HepG2 (cell line): ENCODE measurements around the gene SASS6. TPM values are rescaled to one million over a fixed set of nuclear protein-coding genes. Genes with fewer than 3 reads are reported as not detected.

Source experiments
- ELF1 ChIP-seq: sonication (generic); formaldehyde crosslinking; IDR thresholded peaks from 2 replicates; pipeline ENCODE4 v1.4.0; 2020; ENCODE audit warnings: missing genetic modification reagents
- FIP1L1 ChIP-seq: fragments of 200-400 bp; formaldehyde crosslinking; IDR thresholded peaks from 2 replicates; pipeline ENCODE4 v1.6.1; 2018; ENCODE audit warnings: low read depth, mild to moderate bottlenecking, low read length, moderate library complexity, borderline replicate concordance; ENCODE audit not compliant: insufficient read depth
- KAT7 ChIP-seq: IDR thresholded peaks from 2 replicates; pipeline ENCODE4 v1.6.1; 2018; ENCODE audit warnings: borderline replicate concordance, missing compliant biosample characterization
- LBX2 ChIP-seq: sonication (generic); formaldehyde crosslinking; IDR thresholded peaks from 2 replicates; pipeline ENCODE4 v1.5.0; 2020; ENCODE audit warnings: missing genetic modification reagents, mild to moderate bottlenecking, borderline replicate concordance
- MAZ ChIP-seq, 2 experiments: sonication (generic) in 1 of 2; formaldehyde crosslinking in 1 of 2; IDR thresholded peaks; 2 replicates each; pipeline versions ENCODE4 v1.5.0 to v1.6.1; 2012 to 2020; ENCODE audit warnings: low read depth in 2 of 2, mild to moderate bottlenecking in 2 of 2, borderline replicate concordance in 1 of 2, improper control_type of control experiment in 1 of 2, low read length in 1 of 2, missing genetic modification reagents in 1 of 2, moderate library complexity in 1 of 2
- NFRKB ChIP-seq: fragments of 450-650 bp; IDR thresholded peaks from 2 replicates; pipeline ENCODE4 v1.6.1; 2017
- SYNCRIP ChIP-seq: fragments of 200-400 bp; formaldehyde crosslinking; IDR thresholded peaks from 2 replicates; pipeline ENCODE4 v1.6.1; 2018; ENCODE audit warnings: mild to moderate bottlenecking, low read depth, low read length; ENCODE audit not compliant: insufficient read depth
- TFE3 ChIP-seq: IDR thresholded peaks from 2 replicates; pipeline ENCODE4 v1.6.1; 2016
- ZMYM2 ChIP-seq: sonication (generic); formaldehyde crosslinking; IDR thresholded peaks from 2 replicates; pipeline ENCODE4 v1.8.0; 2022; ENCODE audit warnings: mild to moderate bottlenecking, missing genetic modification reagents
- ZNF329 ChIP-seq: sonication (generic); formaldehyde crosslinking; IDR thresholded peaks from 2 replicates; pipeline ENCODE4 v1.9.0; 2021; ENCODE audit warnings: low read depth, mild to moderate bottlenecking, missing genetic modification reagents
- ZNF331 ChIP-seq: sonication (generic); formaldehyde crosslinking; IDR thresholded peaks from 2 replicates; pipeline ENCODE4 v1.4.0; 2020; ENCODE audit warnings: missing genetic modification reagents
- ZNF543 ChIP-seq: sonication (generic); formaldehyde crosslinking; IDR thresholded peaks from 2 replicates; pipeline ENCODE4 v1.4.0; 2020; ENCODE audit warnings: mild to moderate bottlenecking, missing genetic modification reagents
- ZNF609 ChIP-seq: sonication (generic); formaldehyde crosslinking; IDR thresholded peaks from 2 replicates; pipeline ENCODE4 v1.4.0; 2020; ENCODE audit warnings: mild to moderate bottlenecking, missing genetic modification reagents, borderline replicate concordance
- ZNF747 ChIP-seq: sonication (generic); formaldehyde crosslinking; IDR thresholded peaks from 2 replicates; pipeline ENCODE4 v1.8.1; 2023; ENCODE audit warnings: missing genetic modification reagents, mild to moderate bottlenecking, borderline replicate concordance
- ZNF775 ChIP-seq: sonication (generic); formaldehyde crosslinking; IDR thresholded peaks from 2 replicates; pipeline ENCODE4 v1.4.0; 2020; ENCODE audit warnings: missing genetic modification reagents, mild to moderate bottlenecking, moderate library complexity, borderline replicate concordance
- ZZZ3 ChIP-seq: sonication (generic); formaldehyde crosslinking; IDR thresholded peaks from 2 replicates; pipeline ENCODE4 v1.4.0; 2020; ENCODE audit warnings: missing genetic modification reagents, mild to moderate bottlenecking, borderline replicate concordance
- polyA plus RNA-seq, 8 experiments: library from polyadenylated mRNA; depleted of rRNA in 3 of 8; stranded (reverse) in 7 of 8; unstranded in 1 of 8; fragments of >200 nt; fragmentation: Illumina TruSeq in 4 of 8; extraction: Trizol in 4 of 8; gene quantifications; 2 replicates each; pipeline versions ENCODE4 v1.2.1 to v1.2.3, GENCODE V29; 2011 to 2016; ENCODE audit warnings: low read depth in 4 of 8, missing spikeins in 1 of 8, mixed read lengths in 1 of 8; ENCODE audit not compliant: insufficient read depth in 1 of 8
- total RNA-seq, 5 experiments: library from RNA; depleted of rRNA; stranded (reverse); fragments of >200 nt; fragmentation: Illumina TruSeq; extraction: Trizol; gene quantifications; 2 replicates each; pipeline ENCODE4 v1.2.3, GENCODE V29; 2016; ENCODE audit warnings: low read depth in 1 of 5
- TF ChIP-seq, protein P1 (sequence below): sonication (generic); formaldehyde crosslinking; conservative IDR thresholded peaks from 2 replicates; pipeline ENCODE4 v1.8.1; 2023; ENCODE audit warnings: missing genetic modification reagents
- TF ChIP-seq, protein P2 (sequence below): sonication (generic); formaldehyde crosslinking; IDR thresholded peaks from 2 replicates; pipeline ENCODE4 v1.4.0; 2020; ENCODE audit warnings: mild to moderate bottlenecking, low read depth, missing genetic modification reagents
- TF ChIP-seq, protein P3 (sequence below): IDR thresholded peaks from 2 replicates; pipeline ENCODE4 v1.6.1; 2016; ENCODE audit warnings: missing genetic modification reagents, missing compliant biosample characterization

The SASS6 gene
- total and polyA plus RNA-seq, 2 of the 13 experiments (the other 11 are each of a cell fraction or from before 2014, with no cell fraction given), result 2.3 to 10.7 TPM

- TF ChIP-seq ZNF747 (peak; percentile 93), ZNF329 (CRISPR knock-in tag) (no peak), ZZZ3 (no peak), ZNF543 (CRISPR knock-in tag) (no peak), ZMYM2 (CRISPR knock-in tag) (no peak), ZNF609 (CRISPR knock-in tag) (no peak), ELF1 (no peak), ZNF775 (CRISPR knock-in tag) (no peak), NFRKB (peak; percentile 52; the same call in 1 of the 2 replicates), FIP1L1 (no peak), LBX2 (CRISPR knock-in tag) (peak; percentile 71; the same call in 1 of the 2 replicates), KAT7 (CRISPR knock-in tag) (peak; percentile 78; the same call in 1 of the 2 replicates), ZNF331 (peak; percentile 72), TFE3 (CRISPR knock-in tag) (peak; percentile 84), MAZ (IDR thresholded peaks at IDR 0.05; ENCODE audit: borderline replicate concordance, low read depth, low read length) (peak; percentile 66; the same call in 1 of the 2 replicates), MAZ (CRISPR knock-in tag; IDR thresholded peaks at IDR 0.05; ENCODE audit: low read depth) (peak; percentile 84), SYNCRIP (no peak)
- TF ChIP-seq, protein P1, sequence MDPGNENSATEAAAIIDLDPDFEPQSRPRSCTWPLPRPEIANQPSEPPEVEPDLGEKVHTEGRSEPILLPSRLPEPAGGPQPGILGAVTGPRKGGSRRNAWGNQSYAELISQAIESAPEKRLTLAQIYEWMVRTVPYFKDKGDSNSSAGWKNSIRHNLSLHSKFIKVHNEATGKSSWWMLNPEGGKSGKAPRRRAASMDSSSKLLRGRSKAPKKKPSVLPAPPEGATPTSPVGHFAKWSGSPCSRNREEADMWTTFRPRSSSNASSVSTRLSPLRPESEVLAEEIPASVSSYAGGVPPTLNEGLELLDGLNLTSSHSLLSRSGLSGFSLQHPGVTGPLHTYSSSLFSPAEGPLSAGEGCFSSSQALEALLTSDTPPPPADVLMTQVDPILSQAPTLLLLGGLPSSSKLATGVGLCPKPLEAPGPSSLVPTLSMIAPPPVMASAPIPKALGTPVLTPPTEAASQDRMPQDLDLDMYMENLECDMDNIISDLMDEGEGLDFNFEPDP, result 0 out of 2 replicates have a peak, but pooled peaks have one; percentile 56
- TF ChIP-seq, protein P2, sequence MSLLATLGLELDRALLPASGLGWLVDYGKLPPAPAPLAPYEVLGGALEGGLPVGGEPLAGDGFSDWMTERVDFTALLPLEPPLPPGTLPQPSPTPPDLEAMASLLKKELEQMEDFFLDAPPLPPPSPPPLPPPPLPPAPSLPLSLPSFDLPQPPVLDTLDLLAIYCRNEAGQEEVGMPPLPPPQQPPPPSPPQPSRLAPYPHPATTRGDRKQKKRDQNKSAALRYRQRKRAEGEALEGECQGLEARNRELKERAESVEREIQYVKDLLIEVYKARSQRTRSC (CRISPR knock-in tag), result no peak
- TF ChIP-seq, protein P3, sequence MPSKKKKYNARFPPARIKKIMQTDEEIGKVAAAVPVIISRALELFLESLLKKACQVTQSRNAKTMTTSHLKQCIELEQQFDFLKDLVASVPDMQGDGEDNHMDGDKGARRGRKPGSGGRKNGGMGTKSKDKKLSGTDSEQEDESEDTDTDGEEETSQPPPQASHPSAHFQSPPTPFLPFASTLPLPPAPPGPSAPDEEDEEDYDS (CRISPR knock-in tag), result peak; percentile 89
Measured at GRCh38 chr1:100037927-100038659, 94.6 kb downstream of the SASS6 start (continued).
